Activated CD4-positive, alpha-beta T cell treated with anti-CD3 and anti-CD28 coated beads for 1 hour (primary cell): Measurements from ENCODE around the gene SLCO1A2.

ENCODE experiments used
- DNase-seq: peaks from one replicate; pipeline ENCODE4 v3.0.0-alpha.2; 2020

Gene SLCO1A2

DNA sequence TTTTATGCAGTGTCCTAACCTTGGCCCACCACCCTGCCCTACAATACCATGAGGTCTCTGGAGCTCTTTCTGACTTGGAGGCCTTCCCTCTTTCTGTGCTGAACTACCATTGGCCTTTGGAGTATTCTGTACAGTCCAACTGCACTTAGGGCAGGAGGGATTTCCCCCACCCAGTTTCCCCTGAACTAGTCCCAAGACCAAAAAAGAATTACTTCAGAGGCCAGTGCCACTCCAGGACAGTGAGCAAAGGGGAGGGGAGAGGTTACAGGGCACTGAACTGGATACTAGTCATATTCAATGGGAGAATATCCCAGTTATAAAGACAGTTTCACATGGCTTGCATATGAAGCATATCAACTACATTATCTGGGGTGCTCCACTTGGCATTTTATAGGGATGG is 6.1 kb downstream of the SLCO1A2 start:
- DNase-seq = no peak

- no peak for DNase-seq
Measured at GRCh38 chr12:21324551-21324950, 10.2 kb downstream of the SLCO1A2 start.

GRCh38 chr12:21323736-21324135 is 11.0 kb downstream of the SLCO1A2 start:
- no peak for DNase-seq

GRCh38 chr12:21308785-21309184 is 25.9 kb downstream of the SLCO1A2 start:
- no peak for DNase-seq

- DNase-seq = no peak
Measured at GRCh38 chr12:21305661-21306060, 29.1 kb downstream of the SLCO1A2 start.

DNA sequence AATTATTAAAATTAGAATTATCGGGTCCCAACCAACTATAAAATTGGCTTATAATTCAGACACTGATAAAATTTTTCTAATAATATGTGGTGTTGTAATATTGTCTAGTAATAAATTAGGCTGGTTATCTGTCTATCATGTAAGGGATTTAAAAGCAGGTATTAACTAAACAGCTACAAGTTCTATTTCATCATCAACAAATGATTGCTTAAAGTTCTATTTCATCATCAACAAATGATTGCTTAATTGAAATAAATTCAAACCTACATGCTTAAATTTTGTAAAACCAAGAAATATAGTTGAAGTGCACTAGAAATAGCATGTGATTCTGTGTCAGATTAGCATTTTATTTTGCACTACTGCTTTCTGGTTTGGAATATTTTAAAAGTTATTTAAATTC is 34.1 kb downstream of the SLCO1A2 start:
- DNase-seq = no peak

GRCh38 chr12:21296751-21297406 is 37.8 kb downstream of the SLCO1A2 start:
- DNase-seq = no peak

DNA sequence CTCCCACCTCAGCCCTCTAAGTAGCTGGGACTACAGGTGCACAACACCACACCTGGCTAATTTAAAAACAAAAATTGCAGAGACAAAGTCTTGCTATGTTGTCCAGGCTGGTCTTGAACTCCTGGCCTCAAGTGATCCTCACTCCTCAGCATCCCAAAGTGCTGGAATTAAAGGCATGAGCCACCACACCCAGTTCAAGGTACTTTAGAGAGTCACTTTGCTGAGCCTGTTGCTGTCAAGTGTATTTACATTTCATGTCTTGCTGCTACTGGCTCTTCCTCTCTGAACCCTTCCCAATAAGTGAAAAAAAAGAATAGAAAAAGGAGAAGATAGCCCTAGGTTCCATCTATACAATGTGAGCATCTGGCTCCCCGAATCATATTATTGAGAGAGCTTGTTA is 38.4 kb downstream of the SLCO1A2 start:
- no peak for DNase-seq

DNA sequence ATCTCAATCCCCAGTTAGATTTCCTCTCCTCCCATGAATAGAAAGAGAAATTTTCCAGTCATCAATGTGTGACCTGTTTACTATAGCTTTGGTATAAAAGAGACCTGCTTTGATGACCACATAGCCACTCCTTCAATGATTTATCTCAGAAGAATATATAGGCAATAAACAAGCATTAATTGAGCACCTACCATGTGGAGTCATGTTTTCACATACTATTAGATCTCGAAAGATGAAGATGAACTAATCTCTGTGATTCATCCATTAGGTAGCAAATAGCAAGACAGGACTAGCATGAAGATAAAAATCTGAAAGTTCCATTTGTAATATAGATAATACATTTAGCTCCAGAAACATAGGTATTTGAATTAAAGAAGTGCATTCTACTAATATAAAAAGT is 40.5 kb downstream of the SLCO1A2 start:
- DNase-seq = no peak

GRCh38 chr12:21292111-21292510 is 42.6 kb downstream of the SLCO1A2 start:
- DNase-seq = no peak

DNA sequence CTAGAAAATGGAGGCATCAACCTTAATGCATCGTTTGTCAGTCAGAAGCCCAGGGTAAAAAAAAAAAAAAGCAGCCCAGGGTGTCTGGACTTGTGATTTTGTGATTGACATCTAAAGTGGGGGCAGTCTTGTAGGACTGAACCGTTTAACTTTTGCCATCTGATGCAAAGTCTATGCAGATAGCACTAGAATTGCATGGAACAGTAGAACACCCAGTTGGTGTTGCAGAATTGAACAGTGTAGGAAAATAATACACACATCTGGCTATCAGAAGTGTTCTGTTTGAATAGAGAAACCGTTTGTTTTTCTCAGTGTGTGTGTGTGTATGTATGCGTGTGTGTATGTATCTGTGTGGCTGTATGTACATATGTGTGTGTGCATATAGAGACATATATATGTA is 45.0 kb downstream of the SLCO1A2 start:
- DNase-seq = no peak

- DNase-seq = no peak
Measured at GRCh38 chr12:21276826-21277225, 57.9 kb downstream of the SLCO1A2 start.

DNA sequence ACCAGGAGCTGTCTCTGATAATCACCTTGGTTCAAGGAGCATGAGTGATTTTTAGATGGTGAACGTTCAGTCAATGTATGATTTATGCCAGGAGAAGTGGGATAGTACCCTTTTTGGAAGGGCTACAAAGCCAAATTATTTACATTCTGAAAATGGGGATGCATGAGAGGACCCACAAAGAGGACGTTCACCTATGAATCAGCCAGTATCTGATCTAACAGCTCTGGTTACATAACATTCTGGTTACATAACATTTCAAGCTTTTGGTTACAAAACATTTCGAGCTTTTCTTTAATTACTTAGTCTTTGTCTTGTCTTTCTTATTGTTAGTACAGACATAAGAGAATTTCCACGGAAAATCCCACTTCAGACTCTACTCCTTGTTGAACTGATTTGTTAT is 68.8 kb downstream of the SLCO1A2 start:
- no peak for DNase-seq

DNA sequence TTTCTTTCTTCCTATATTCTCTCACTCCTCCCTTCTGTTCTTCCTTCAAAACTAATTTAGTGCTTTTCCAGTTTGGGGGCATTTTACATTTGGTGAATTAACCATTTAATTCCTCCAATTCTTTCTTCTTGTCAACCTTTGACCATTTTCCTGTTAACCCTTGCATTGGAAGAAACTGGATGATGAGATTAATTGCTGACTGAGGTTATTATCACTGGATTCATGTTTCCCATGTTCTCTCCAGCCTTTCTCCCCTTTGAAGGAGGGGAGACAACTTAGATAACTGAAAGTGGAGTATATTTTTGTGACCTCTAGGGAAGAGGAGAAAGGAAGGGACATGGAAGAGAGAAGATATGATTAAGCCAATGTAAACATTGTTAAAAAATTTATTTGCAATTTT is 70.5 kb downstream of the SLCO1A2 start:
- DNase-seq = no peak

DNA sequence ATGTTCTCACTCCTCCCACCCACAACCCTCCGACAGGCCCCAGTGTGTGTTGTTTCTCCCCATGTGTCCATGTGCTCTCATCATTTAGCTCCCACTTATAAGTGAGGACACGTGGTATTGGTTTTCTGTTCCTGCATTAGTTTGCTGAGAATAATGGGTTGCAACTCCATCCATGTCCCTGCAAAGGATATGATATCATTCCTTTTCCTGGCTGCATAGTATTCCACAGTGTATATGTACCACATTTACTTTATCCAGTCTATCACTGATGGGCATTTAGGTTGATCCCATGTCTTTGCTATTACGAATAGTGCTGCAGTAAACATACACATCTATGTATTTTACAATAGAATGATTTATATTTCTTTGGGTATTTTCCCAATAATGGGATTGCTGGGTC is 77.5 kb downstream of the SLCO1A2 start:
- DNase-seq = no peak

GRCh38 chr12:21252070-21252469 is 82.6 kb downstream of the SLCO1A2 start:
- no peak for DNase-seq

GRCh38 chr12:21248679-21249078 is 86.0 kb downstream of the SLCO1A2 start:
- DNase-seq = no peak

GRCh38 chr12:21239866-21240265 is 94.9 kb downstream of the SLCO1A2 start:
- DNase-seq = no peak

DNA sequence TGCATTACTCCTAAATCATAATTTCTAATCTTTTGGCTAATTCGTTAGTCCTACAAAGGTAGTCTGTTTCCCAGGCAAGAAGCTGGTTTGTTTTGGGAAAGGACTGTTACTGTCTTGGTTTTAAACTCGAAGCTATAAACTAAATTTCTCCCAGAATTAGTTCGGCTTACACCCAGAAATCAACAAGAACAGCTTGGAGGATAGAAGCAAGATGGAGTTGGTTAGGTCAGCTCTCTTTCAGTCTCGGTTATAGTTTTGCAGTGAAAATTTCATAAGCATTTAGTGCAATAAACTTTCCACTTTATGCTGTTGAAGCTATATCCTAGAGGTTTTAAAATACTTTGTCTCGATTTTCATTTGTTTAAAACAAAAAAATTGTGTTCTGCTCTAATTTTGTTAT is 100.3 kb downstream of the SLCO1A2 start:
- no peak for DNase-seq

DNA sequence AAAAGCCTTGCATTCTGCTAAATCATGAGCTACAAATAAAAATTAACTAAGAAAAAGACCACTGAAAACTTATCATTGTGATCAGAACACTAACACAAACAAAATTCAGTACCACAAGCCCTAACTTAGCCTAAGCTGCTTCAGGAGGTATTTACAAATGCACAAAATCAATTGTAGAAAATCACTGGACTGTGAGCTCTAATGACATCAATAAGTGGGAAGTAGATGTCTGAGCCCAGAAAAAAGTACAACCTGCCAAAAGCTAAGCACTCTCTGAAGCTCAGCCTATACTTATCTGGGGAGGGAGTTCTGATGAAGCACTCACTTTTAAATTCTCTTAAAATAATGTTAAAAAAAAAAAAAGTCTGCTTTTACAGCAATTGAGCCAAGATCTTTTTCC is 110.8 kb downstream of the SLCO1A2 start:
- no peak for DNase-seq

DNA sequence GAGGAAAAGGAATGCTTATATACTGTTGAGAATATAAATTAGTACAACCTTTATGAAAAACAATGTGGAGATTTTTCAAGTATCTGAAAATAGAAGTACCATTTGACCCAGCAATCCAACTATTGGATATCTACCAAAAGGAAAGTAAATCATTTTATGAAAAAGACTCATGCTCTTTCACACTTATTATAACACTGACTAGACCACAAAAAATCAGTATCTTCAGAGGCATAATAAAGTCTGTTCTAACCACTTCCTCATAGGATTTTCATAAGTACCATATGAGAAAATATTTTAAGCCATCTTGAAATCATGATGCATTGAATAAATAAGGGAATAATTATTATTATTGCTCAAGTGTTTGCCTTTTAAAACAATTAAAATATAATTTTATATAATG is 112.9 kb downstream of the SLCO1A2 start:
- DNase-seq = no peak

GRCh38 chr12:21221072-21221471 is 113.6 kb downstream of the SLCO1A2 start:
- no peak for DNase-seq

DNA sequence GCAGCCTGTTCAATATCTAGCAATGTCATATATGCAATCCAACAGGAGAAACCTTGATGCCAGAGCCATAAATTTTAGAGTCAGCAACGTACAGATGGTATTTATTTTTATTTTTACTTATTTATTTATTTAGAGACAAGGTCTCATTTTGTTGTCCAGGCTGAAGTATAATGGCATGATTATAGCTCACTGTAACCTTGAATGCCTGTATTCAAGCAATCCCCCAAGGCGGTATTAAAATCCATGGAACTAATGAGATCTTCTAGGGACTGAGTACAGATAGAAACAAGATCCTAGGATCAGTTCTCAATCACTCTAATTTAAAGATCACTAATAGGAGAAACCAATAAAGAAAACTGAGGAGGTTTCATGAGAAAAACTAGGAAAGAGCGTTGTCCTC is 114.5 kb downstream of the SLCO1A2 start:
- DNase-seq = no peak

DNA sequence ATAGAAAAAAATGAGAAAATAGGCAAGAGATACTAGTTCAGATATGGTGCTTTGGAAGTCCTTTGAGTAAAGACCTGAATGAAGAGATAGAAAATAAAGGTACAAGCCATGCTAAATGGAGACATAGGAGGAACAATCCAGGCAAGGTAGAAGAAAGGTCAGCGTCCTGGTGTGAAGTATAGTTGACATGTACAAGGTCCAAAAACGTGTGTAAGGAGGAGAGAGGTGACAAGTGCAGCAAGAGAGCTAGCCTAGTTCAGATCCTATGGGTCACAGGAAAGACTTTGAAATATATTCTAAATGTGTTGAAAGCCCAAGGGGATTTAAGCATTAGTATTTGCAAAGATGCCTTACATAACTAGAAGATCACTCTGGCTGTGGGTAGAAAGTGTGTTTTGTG is 115.5 kb downstream of the SLCO1A2 start:
- no peak for DNase-seq
